Esophagus mucosa (tissue), 1 donor: ENCODE data around the gene IPPK. TPM values are rescaled to one million over a fixed set of nuclear protein-coding genes. Genes with fewer than 3 reads are reported as not detected.
"Not testable (repeated sequence)": the region's sequence is repeated elsewhere in the genome, so short reads cannot be mapped to it uniquely, and the experiment has no call there.

Experiments
- ATAC-seq: fragments of 200-7000 bp; cut with Tn5 transposase; one replicate; pipeline ENCODE4 v1.9.1; 2020
- total RNA-seq: library from RNA; stranded (reverse); gene quantifications from one replicate; pipeline ENCODE4 v1.2.4, GENCODE V29; 2023
- donor health status: DM: yes; HTN: yes; CAD: no.

IPPK gene
- total RNA-seq, 1 donor from 2014 or later, result 37.6 TPM

DNA sequence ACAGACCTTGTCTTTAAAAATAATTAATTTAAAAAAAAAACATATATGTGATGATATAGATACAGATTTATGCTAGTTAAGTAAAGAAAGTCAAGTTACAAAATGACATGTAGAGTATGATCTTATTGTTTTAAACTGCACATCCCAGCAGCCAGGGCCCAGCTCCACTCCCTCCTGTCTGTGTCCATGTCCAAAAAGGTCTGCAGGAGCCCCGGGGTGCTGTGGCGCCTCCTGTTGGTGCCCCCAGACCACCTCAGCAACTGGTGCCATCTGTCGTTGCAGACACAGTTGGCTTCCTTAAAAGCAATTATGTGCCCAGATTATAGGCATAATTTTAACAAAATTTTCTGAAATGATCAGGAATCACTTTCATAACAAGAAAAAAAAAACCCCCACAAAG lies 33.3 kb downstream of the IPPK start:
- no peak for ATAC-seq

DNA sequence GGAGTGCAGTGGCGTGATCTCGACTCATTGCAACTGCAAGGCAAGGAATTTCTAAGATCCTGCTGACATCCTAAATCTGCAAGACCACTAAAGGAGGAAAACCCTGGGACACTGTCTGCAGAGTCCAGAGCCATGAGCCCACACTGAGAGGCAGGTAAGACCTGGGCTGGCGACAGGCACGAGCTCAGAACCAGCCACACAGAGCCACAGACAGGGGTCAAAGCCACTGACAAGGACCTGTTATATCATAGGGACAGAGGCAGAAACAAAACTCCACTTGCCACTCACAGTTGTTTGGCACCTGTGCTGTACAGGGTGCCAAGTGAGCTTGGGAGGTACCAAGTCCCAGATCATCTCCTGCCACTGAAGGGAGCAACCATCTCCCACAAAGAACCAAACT lies 34.2 kb downstream of the IPPK start:
- ATAC-seq, result no peak

DNA sequence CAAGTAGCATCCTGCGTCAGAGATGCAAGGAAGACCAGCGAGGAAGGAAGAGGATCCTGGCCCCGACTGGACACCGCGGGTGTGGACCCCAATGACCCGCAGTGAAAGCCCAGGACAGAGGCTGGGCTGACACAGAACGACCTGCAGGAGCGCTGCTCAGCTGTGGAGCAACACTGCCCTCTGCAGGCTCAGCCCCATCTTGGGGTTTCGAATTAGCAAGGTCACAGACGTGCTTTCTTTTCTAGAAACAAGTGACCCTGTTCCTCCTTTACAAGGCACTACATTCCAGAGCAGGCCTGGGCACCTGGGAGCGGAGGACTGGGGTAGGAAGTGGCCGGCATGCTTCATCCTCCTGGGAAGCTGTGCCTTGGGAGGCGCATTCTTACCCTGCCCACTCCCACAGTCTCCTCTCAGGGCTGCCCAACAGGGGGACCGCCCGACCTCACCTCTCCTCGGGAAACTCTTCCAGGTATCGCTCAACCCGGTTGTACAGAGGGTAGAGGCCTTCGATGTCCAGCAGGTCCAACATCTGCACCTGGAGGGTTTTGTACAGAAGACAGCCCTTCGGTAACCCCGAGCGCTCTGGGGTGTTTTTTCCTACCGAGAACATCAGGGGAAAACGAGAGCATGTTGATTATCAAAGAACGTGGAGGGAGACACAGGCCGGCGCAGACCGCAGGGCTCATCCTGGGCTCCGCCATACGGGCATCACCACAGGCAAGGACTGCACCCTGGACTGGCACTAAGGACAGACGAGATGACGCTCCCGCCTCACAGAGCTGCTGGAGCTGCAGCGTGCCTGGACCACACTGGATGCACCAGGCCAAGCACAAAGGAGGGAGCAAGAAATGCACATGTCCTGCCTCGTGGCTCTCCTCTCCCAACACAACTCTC lies 35.0 kb downstream of the IPPK start:
- peak; percentile 76 for ATAC-seq

DNA sequence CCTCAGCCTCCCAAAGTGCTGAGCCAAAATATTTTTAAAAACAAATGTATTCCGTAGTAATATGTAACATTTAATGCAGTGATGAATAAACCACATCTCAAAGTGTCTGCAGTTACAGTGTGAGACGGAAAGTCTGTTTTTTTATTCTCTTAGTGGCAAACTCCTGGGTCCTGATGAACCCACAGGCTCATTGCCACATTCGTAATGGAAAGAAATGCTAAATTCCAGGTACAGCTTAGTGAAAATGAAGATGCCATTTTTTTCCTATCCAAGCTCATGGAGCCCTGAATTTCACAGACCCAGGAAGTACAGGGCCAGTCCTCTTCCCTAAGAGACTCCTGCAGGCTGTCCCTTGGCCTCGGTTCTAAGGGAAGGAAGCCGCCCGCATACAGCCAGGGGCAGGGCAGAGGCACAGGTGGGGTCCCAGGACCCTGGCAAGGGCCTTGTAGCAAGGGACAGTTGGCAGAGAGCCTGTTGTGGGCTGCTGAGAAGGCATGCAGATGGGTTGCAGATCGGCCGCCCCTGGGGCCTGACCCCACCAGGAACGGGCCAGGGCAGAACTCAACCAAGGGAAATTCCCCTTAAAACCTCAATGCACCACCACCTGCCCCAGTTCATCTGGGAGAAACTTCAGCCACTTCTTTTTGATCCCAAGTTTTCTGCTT lies 36.2 kb downstream of the IPPK start:
- no peak for ATAC-seq

DNA sequence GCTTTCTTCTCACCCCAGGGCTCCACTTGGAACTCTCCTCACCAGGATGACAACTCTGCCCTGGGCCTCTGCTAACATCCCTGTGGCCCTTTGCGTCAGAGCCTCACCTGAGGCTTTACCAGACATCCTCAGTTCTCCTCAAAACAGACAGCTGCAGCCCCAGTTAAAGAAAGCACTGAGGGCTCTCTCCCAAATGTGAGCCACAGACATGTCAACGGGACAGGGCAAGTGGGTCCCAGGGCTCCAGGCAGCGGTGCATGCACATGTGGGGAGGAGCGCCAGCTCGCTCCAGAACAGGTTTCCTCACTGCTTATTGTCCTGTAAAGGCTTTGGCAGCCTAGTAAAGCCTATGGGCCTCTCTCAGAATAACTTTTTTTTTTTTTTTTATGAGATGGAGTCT lies 37.3 kb downstream of the IPPK start:
- peak; percentile 21 for ATAC-seq

DNA sequence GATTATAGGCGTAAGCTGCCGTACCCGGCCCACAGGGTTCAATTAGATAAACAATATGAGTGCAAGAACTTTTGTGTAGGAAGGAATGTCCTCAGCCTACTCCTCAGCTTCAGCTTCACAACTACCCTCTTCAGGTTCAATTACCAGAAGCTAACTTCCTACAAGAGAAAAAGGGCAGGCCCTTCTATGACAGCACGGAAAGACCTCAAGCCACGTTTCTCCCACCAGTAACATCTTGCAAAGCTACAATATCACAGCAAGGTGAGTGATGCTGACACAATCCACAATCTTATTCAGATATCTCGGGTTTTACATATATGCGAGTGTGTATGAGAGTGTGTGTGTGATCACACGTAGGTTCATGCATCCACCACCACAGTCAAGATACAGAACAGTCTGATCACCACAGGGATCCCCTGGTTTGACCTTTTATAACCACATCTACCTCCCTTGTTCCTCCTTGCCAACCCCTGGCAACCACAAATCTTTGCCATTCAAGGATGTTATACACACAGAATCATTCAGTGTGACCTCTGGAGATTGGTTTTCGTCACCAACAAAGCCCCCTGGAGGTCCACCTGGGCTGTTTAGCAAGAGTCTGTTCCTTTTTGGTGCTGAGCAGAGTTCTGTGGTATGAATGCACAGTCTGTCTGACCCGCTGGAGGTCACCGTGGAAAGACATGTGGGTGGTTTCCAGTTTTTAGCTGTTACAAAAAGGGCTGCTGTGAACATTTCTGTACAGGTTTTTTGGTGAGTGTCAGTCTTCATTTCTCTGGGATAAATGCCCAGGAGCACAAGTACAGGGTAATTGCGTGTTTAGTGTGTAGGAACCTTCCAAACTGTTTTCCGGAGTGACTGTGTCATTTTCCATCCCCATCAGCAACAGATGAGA lies 38.2 kb downstream of the IPPK start:
- ATAC-seq, result no peak

DNA sequence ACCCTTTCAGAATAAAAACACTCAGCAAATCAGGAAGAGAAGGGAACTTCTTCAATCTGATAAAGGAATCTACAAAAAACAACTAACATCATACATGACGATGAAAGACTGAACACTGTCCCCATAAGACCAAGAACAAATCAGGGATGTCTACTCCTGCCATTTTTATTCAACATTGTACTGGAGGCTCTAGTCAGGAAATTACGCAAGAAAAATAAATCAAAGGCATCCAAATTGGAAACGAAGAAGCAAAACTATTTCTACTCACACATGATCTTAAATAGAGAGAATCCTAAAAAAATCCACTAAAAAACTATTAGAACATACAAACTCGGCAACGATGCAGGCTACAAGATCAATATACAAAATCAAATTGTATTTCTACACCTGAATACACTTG lies 42.3 kb downstream of the IPPK start:
- ATAC-seq, result no peak

DNA sequence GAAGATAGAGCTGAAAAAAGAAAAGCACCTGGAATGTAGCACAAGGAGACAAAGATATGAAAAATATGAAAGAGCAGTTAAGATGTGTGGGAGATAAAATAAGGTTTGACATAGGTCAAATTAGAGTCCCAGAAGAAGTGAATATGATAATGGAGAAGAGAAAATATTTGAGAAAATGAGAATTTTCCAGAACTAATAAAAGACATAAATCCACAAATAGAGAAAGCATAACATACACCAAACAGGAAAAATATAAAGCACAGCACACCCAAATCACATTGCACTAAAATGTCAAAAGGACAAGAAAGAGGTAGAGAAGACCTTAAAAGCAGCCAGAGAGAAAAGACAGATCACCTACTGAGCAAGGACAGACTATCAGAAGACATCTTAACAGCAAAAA lies 43.4 kb downstream of the IPPK start:
- no peak for ATAC-seq

DNA sequence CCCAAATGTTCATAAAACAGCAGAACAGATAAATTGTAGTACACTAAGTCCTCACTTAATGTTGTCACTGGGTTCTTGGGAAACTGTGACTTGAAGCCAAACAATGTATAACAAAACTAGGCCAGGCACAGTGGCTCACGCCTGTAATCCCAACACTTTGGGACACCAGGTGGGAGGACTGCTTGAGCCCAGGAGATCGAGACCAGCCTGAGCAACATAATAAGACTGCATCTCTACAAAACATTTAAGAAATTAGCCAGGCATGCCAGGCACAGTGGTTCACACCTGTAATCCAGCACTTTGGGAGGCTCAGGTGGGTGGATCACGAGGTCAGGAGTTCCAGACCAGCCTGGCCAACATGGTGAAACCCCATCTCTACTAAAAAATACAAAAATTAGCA lies 46.0 kb downstream of the IPPK start:
- not testable (repeated sequence) for ATAC-seq

DNA sequence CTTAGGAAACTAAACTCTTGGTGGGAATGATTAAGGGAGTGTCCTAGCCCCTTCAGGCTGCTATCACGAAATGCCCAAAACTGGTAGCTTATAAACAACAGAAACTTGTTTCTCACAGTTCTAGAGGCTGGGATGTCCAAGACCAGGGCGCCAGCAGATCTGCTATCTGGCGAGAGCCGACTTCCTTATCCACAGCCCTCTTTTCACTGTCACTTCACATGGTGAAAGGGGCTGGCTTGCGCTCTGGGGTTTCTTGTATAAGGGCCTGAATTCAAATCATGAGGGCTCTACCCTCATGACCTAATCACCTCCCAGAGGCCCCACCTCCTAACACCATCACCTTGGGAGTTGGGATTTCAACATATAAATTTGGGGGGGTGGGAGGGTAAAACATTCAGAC lies 49.1 kb downstream of the IPPK start:
- ATAC-seq, result no peak

DNA sequence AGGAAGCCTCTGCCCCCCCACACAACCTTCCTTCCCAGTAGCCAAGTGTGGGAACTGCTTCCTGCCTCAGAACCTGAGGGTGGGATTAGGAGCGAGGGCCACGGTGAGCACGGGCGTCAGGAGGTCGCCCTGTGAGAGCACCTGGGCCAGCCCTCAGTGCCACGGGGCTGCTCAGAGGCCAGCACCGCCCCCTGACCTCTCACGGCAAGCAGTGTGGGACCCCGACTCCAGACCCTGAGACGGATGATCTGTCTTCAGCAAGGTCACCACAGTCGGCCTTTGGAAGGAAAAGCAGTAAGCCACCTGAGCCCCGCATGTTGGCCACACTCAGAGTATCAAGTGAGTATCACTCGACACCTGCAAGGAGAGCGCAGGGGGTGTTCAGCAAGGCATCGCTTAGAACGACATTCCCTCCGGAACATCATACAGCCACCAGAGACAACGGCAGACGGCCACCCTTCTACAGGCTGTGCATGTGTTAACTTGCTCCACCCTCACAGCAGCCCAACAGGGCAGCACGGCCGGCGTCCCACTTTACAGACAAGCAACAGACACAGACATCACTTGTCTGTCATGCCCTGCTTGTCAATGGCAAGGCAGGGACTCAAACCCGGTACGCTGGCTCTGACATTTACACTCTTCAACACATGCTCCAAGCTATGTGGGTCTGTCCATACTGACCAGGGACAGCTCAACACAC lies 50.2 kb downstream of the IPPK start:
- ATAC-seq, result no peak

DNA sequence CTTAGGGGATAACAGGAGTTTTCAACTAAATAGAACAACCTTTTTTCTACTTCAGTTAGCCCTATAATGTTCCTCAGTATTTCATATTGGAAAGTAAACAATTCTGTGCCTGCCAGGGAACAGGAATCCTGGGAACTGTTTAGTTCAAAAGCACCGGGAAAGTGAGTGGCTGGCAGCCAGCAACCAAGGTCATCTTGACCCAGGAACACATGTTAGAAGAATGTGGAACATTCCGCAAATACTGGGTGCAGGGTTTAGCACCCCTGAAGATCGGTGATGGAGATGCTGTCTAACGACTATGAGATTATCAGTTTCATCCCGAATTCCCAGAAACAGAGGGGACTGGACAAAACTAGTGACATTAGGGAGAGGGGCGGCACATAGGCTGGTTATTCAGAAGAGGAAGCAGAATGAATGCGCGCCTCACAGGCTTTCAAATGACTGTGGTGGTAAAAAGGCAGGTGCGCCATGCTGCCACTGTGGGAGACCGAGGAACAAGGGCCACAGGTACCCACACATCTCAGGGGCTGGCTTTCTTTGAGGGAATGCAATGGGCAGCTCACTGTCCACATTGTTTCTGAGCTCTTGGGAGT lies 51.2 kb downstream of the IPPK start:
- ATAC-seq, result no peak

DNA sequence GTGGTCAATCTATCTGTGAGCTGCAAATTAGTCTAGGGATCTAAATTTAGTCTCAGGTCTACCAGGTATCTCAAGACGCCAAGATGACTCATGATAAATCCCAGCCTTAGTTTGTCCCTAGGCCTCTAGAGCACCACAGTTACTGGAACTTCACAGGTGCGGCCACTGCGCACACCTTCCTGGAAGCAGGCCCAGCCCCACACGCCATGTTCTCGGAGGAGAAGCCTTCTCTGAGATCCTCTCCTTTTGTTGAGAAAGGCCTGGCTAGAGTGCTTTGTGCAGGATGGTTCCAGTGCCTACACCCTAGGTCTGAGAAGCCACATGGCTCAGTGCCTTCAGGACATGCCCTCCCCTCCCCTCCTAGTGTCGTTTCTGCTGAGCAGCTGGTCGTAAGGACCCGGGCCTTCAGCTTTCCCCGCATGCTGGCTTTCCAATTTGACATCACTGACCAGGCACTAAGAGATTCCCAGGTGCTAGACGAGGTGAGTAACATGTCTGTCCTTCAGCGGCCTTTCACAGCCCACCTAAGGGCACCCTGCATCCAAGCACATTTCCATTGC lies 51.9 kb downstream of the IPPK start:
- peak; percentile 90 for ATAC-seq

DNA sequence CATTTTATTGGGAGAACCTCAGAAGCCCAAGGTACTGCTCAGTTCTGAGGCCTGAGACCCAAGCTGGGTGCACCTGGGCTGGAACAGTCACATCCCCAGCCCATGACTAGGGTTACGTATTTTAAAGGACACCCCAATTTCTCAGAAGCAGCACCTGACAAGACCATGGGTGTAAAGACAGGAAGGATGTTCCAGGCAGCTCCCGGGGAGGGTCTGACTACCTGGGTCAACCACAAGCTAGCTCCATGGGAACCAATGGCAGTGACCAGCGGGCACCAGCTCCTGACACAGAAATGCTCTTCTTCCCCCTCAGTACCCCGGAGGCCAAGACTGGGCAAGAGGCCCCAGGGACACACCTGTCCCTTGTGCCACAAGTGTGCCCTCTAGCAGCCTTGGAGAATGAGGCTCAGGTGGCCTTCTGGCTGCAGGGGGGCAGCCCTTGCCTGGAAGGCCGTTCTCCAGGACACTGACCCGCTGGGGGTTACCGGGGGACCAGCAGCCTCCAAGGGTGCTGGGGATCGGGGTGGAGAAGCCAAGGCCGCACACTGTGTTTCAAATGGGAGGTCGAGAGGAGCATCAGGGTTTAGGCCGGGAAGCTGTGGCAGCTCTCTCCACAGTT lies 52.6 kb downstream of the IPPK start:
- no peak for ATAC-seq

DNA sequence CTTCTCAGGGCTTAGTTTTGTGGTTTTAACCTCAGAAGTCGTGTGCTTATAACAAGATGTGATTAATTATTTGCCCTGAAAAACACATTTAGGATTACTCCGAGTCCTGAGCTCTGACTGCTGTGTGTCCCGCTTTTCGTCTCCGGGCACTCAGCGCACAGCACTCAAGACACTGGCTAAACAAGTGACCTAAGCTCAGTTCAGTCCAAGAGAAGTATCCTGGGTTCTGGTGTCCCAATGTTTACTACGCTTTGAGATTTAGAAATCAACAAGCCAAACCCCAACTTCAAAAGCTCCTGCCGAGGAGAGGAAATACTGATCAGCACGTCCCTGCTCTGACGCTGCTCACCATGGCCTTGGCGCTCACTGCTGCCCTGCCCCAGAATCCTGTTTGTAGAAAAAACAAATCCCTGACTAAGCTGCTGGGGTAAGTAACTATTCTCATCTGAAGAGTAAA lies 53.2 kb downstream of the IPPK start:
- peak; percentile 32 for ATAC-seq

DNA sequence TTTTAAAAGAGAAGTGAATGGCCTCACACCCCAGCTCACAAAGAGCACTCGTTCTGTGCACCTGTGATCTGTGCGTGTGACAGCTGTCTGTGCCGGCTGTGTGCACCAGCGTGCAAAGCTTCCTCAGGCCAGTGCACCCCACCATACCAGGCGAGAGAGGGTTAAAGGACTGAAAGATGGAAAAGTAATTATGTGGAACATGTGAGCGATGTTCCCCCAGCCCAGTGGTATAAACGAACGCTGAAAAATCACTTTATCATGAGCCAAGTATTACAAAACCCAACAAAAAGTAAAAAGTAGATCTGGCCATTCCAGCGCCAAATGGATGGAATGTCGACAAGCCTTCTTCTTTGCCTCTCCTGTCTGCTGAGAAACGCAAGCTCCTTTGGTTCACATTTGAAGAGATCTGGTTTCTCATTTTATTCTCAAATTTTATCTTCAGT lies 53.7 kb downstream of the IPPK start:
- ATAC-seq, result no peak

DNA sequence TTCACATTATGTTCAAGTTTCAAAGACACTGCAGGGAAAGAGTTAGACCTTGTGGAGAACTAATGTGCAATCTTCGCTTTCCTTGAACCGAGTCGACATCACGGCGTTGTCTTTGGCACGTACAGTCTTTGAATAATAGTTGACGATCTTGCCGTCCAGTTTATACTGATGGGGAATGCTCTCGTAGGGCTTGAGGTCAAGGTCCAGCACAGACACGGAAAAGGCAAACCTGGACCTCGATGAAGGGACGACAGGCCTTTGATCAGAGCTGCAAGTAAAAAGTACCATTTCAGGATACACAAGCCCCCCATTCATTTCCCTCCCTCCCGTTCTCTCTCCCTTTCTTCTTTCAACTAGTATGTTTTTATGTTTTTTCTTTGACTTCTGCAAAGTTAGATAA lies 54.1 kb downstream of the IPPK start:
- no peak for ATAC-seq

DNA sequence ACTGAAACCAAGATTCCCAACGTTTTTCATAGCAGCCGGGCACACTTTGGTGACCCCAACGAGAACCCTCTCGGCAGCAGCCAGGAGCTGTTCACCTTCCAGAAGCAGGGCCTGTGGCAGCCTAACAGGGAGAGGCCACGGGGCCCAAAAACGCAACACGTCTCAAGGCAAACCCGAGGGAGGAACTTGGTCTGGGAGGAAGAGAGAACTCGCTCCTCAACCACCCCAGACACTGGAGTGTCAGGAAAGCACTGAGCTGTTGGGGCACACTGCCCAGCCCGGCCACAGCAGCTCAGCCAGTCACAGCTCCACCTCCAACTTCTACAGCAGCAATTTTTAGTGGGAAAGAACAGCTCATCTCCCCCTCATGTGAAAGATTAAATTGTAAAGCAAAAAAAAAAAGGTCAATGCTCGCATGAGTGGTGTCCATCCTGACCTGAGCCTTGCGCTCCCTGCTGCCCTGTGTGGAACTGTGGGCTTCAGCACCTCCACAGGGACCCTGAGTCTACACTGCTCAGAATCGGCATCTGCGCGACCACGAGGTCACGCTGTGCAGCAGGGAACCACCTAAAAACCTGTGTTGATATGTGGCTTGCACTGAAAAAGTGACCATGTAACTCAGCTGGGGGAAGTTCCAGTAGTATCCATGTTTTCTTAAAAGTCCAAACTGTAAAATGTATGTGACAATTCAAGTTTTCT lies 55.0 kb downstream of the IPPK start:
- no peak for ATAC-seq

DNA sequence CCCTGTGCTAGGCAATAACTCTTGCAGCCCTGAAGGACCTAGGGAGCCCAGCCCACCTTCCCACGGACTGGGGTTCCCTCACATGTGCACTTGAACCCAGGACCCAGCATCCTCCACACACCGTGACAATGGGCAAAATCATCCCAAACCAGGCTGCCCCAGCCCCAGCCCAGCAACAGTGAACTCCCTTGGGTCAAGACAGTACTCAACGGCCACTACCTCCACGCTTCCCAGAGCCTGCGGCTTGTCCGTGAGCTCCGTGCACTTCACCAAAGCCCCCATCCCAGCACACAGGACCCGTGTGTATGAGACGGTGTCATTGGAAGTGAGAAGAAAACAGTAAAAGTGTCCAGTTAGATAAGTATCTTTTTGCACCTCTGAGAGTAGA lies 55.8 kb downstream of the IPPK start:
- no peak for ATAC-seq
